Neural progenitor cell (in vitro differentiated cells): ENCODE results near the gene SCRN1. TPM values are rescaled to one million over a fixed set of nuclear protein-coding genes. Genes with fewer than 3 reads are reported as not detected.

Experiments used
- DNase-seq: peaks from one replicate; pipeline ENCODE4 v3.0.0-alpha.2; 2016; ENCODE audit warnings: low spot score
- H2AFZ ChIP-seq: fragments of 200-600 bp; sonication (generic); replicated peaks from 2 replicates; pipeline ENCODE4 v1.6.1; 2016; ENCODE audit warnings: antibody characterized with exemption
- H3F3A ChIP-seq: fragments of 200-600 bp; sonication (generic); 2 replicates; pipeline ENCODE4 v1.6.1; 2016; ENCODE audit warnings: antibody characterized with exemption, low read depth
- H3K27ac ChIP-seq: fragments of 200-600 bp; sonication (generic); 2 replicates; pipeline ENCODE4 v1.5.1; 2016; ENCODE audit warnings: mild to moderate bottlenecking
- H3K27me3 ChIP-seq: fragments of 200-600 bp; sonication (generic); 2 replicates; pipeline ENCODE4 v1.6.1; 2016; ENCODE audit warnings: mild to moderate bottlenecking, moderate library complexity
- H3K36me3 ChIP-seq: fragments of 200-600 bp; sonication (generic); 2 replicates; pipeline ENCODE4 v1.5.1; 2016
- H3K4me1 ChIP-seq: fragments of 200-600 bp; sonication (generic); 2 replicates; pipeline ENCODE4 v1.6.1; 2016; ENCODE audit warnings: mixed run types
- H3K4me2 ChIP-seq: fragments of 200-600 bp; sonication (generic); 2 replicates; pipeline ENCODE4 v1.6.1; 2016
- H3K4me3 ChIP-seq: fragments of 200-600 bp; sonication (generic); 2 replicates; pipeline ENCODE4 v1.5.1; 2016
- H3K79me2 ChIP-seq: fragments of 200-600 bp; sonication (generic); 2 replicates; pipeline ENCODE4 v1.6.1; 2016; ENCODE audit warnings: low read depth
- H3K9ac ChIP-seq: fragments of 200-600 bp; sonication (generic); 2 replicates; pipeline ENCODE4 v1.6.1; 2016
- H3K9me3 ChIP-seq: fragments of 200-600 bp; sonication (generic); 2 replicates; pipeline ENCODE4 v1.5.1; 2016; ENCODE audit warnings: low read depth
- H4K20me1 ChIP-seq: fragments of 200-600 bp; sonication (generic); 2 replicates; pipeline ENCODE4 v1.6.1; 2016; ENCODE audit warnings: low read depth
- H3K27ac Mint-ChIP-seq: 3 replicates; pipeline ENCODE4 v1.8.0; 2021; ENCODE audit warnings: mixed read lengths
- H3K27me3 Mint-ChIP-seq: 2 replicates; pipeline ENCODE4 v1.8.0; 2022; ENCODE audit warnings: low read depth, mild to moderate bottlenecking, inconsistent platforms, moderate library complexity, mixed read lengths; ENCODE audit not compliant: insufficient read depth
- H3K36me3 Mint-ChIP-seq: 3 replicates; pipeline ENCODE4 v1.8.0; 2021; ENCODE audit warnings: mixed read lengths
- H3K4me1 Mint-ChIP-seq: 3 replicates; pipeline ENCODE4 v1.8.0; 2021; ENCODE audit warnings: mixed read lengths
- H3K4me3 Mint-ChIP-seq: 3 replicates; pipeline ENCODE4 v1.8.0; 2021; ENCODE audit warnings: mild to moderate bottlenecking, moderate library complexity, mixed read lengths
- H3K9me3 Mint-ChIP-seq: 3 replicates; pipeline ENCODE4 v1.8.0; 2020; ENCODE audit warnings: mixed read lengths
- EZH2 ChIP-seq: fragments of 200-600 bp; sonication (generic); IDR thresholded peaks from 2 replicates; pipeline ENCODE4 v1.6.1; 2017; ENCODE audit warnings: antibody characterized with exemption, mild to moderate bottlenecking, moderate library complexity
- EZH2phosphoT487 ChIP-seq: fragments of 200-600 bp; sonication (generic); IDR thresholded peaks from 2 replicates; pipeline ENCODE4 v1.6.1; 2017; ENCODE audit warnings: antibody characterized with exemption
- total RNA-seq: library from RNA; depleted of rRNA; stranded (reverse); fragments of >200 nt; gene quantifications from 2 replicates; pipeline ENCODE4 v1.2.3, GENCODE V29; 2015; ENCODE audit warnings: low replicate concordance
- TF ChIP-seq, protein P1 (sequence below): fragments of 200-600 bp; sonication (generic); IDR thresholded peaks from 2 replicates; pipeline ENCODE4 v1.5.1; 2017; ENCODE audit warnings: antibody characterized with exemption, mild to moderate bottlenecking

Gene SCRN1
- total RNA-seq, 1 donor from 2014 or later: 106 TPM

- peaks cover 19% of the 10 kb centered on the region for H3F3A ChIP-seq
- H3K4me3 ChIP-seq: no peak overlapping the region
- peaks cover 14% of the 10 kb centered on the region for H3K4me1 ChIP-seq
- peaks cover 95% of the 10 kb centered on the region for H3K79me2 ChIP-seq
- H2AFZ ChIP-seq: no peak overlapping the region
- peak; percentile 82 for DNase-seq
- peaks cover 69% of the 10 kb centered on the region for H4K20me1 ChIP-seq
- no peaks in the 10 kb centered on the region for H3K36me3 ChIP-seq
- H3K27me3 ChIP-seq: no peaks in the 10 kb centered on the region
- no peak overlapping the region for H3K9ac ChIP-seq
- H3K4me1 Mint-ChIP-seq: peaks cover 47% of the 10 kb centered on the region
- H3K27ac Mint-ChIP-seq: peak overlapping the region; percentile 55
- no peaks in the 10 kb centered on the region for H3K9me3 ChIP-seq
- TF ChIP-seq, protein P1, sequence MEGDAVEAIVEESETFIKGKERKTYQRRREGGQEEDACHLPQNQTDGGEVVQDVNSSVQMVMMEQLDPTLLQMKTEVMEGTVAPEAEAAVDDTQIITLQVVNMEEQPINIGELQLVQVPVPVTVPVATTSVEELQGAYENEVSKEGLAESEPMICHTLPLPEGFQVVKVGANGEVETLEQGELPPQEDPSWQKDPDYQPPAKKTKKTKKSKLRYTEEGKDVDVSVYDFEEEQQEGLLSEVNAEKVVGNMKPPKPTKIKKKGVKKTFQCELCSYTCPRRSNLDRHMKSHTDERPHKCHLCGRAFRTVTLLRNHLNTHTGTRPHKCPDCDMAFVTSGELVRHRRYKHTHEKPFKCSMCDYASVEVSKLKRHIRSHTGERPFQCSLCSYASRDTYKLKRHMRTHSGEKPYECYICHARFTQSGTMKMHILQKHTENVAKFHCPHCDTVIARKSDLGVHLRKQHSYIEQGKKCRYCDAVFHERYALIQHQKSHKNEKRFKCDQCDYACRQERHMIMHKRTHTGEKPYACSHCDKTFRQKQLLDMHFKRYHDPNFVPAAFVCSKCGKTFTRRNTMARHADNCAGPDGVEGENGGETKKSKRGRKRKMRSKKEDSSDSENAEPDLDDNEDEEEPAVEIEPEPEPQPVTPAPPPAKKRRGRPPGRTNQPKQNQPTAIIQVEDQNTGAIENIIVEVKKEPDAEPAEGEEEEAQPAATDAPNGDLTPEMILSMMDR: peak; percentile 63
- TF ChIP-seq EZH2phosphoT487: no peak
- TF ChIP-seq EZH2: no peak
- peaks cover 11% of the 10 kb centered on the region for H3K36me3 Mint-ChIP-seq
- H3K9me3 Mint-ChIP-seq: no peaks in the 10 kb centered on the region
- peaks cover 4% of the 10 kb centered on the region for H3K27me3 Mint-ChIP-seq
- H3K4me3 Mint-ChIP-seq: no peak overlapping the region
- H3K27ac ChIP-seq: peak overlapping the region; percentile 51
- peak overlapping the region; percentile 26 for H3K4me2 ChIP-seq
Measured at GRCh38 chr7:29977886-29978651, 11.5 kb downstream of the SCRN1 start.

- H3K27ac ChIP-seq: no peak overlapping the region
- no peaks in the 10 kb centered on the region for H3K27me3 ChIP-seq
- Mint-ChIP-seq H3K9me3 (no peaks in the 10 kb centered on the region), H3K27ac (peak overlapping the region; percentile 87), H3K4me1 (peaks cover 50% of the 10 kb centered on the region), H3K36me3 (peaks cover 8% of the 10 kb centered on the region), H3K4me3 (peak overlapping the region; percentile 52), H3K27me3 (peaks cover 4% of the 10 kb centered on the region)
- H3K4me3 ChIP-seq: no peak overlapping the region
- TF ChIP-seq, protein P1: no peak
- TF ChIP-seq EZH2 (no peak), EZH2phosphoT487 (no peak)
- H3K4me2 ChIP-seq: no peak overlapping the region
- H3K79me2 ChIP-seq: peaks cover 95% of the 10 kb centered on the region
- DNase-seq: no peak
- H3K4me1 ChIP-seq: peaks cover 14% of the 10 kb centered on the region
- no peak overlapping the region for H3K9ac ChIP-seq
- no peaks in the 10 kb centered on the region for H3K36me3 ChIP-seq
- no peaks in the 10 kb centered on the region for H3K9me3 ChIP-seq
- H2AFZ ChIP-seq: no peak overlapping the region
- peaks cover 61% of the 10 kb centered on the region for H4K20me1 ChIP-seq
- H3F3A ChIP-seq: peaks cover 19% of the 10 kb centered on the region
Measured at GRCh38 chr7:29976673-29977415, 12.8 kb downstream of the SCRN1 start.

DNA sequence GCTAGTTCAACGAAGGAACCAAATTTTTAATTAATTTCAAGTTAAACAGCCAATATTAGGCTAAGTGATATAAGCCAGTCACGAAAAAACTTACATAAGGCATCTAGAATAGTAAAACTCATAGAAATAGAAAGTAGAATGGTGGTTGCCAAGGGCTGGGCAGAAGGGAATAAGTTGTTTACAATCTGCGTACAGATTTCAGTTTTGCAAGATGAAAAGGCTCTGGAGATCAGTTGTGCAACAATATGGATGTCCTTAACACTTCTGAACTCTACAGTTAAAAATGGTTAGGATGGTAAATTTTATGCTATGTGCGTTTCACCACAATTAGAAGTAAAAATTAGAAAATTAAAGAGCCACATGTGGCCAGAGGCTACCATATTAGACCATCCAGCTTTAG is 13.3 kb downstream of the SCRN1 start:
- H3F3A ChIP-seq: peaks cover 16% of the 10 kb centered on the region
- peaks cover 55% of the 10 kb centered on the region for H4K20me1 ChIP-seq
- peaks cover 9% of the 10 kb centered on the region for H3K36me3 Mint-ChIP-seq
- H3K36me3 ChIP-seq: no peaks in the 10 kb centered on the region
- no peak overlapping the region for H3K4me3 ChIP-seq
- TF ChIP-seq EZH2: no peak
- TF ChIP-seq, protein P1: no peak
- TF ChIP-seq EZH2phosphoT487: no peak
- no peaks in the 10 kb centered on the region for H3K9me3 ChIP-seq
- peaks cover 14% of the 10 kb centered on the region for H3K4me1 ChIP-seq
- no peak overlapping the region for H3K27ac Mint-ChIP-seq
- no peaks in the 10 kb centered on the region for H3K27me3 ChIP-seq
- no peak overlapping the region for H3K9ac ChIP-seq
- H3K27ac ChIP-seq: no peak overlapping the region
- peaks cover 52% of the 10 kb centered on the region for H3K4me1 Mint-ChIP-seq
- H3K79me2 ChIP-seq: peaks cover 95% of the 10 kb centered on the region
- H3K4me3 Mint-ChIP-seq: no peak overlapping the region
- no peak overlapping the region for H3K4me2 ChIP-seq
- peaks cover 2% of the 10 kb centered on the region for H3K9me3 Mint-ChIP-seq
- no peak for DNase-seq
- H2AFZ ChIP-seq: no peak overlapping the region
- H3K27me3 Mint-ChIP-seq: peaks cover 4% of the 10 kb centered on the region
